Memory B cell (primary cell): Measurements from ENCODE around the gene WDFY4.

ENCODE experiments used
- ATAC-seq: fragments of 150-1000 bp; cut with Tn5 transposase; 2 replicates; pipeline ENCODE4 v1.10.0; 2021; ENCODE audit warnings: low read depth, mild to moderate bottlenecking, moderate library complexity
- DNase-seq, 2 donors: peaks; one replicate each; pipeline ENCODE4 v3.0.0; 2022; ENCODE audit warnings: low spot score in 2 of 2
- H3K27ac Mint-ChIP-seq: one replicate; pipeline ENCODE4 v1.8.0; 2022; ENCODE audit warnings: mild to moderate bottlenecking, moderate library complexity, mixed read lengths
- H3K27me3 Mint-ChIP-seq: one replicate; pipeline ENCODE4 v1.8.0; 2022; ENCODE audit warnings: mixed read lengths
- H3K36me3 Mint-ChIP-seq: one replicate; pipeline ENCODE4 v1.8.0; 2022; ENCODE audit warnings: mild to moderate bottlenecking, mixed read lengths
- H3K4me1 Mint-ChIP-seq: one replicate; pipeline ENCODE4 v1.8.0; 2022; ENCODE audit warnings: mixed read lengths
- H3K4me3 Mint-ChIP-seq: one replicate; pipeline ENCODE4 v1.8.0; 2022; ENCODE audit warnings: mild to moderate bottlenecking, moderate library complexity, mixed read lengths
- H3K9me3 Mint-ChIP-seq: one replicate; pipeline ENCODE4 v1.8.0; 2022; ENCODE audit warnings: mixed read lengths

The WDFY4 gene

GRCh38 chr10:49012603-49013002 is 327.9 kb downstream of the WDFY4 start:
- H3K4me3 Mint-ChIP-seq: no peak overlapping the region
- H3K9me3 Mint-ChIP-seq: no peaks in the 10 kb centered on the region
- no peak for ATAC-seq
- no peaks in the 10 kb centered on the region for H3K4me1 Mint-ChIP-seq
- H3K36me3 Mint-ChIP-seq: no peaks in the 10 kb centered on the region
- no peak for DNase-seq
- H3K27ac Mint-ChIP-seq: no peak overlapping the region
- peaks cover 14% of the 10 kb centered on the region for H3K27me3 Mint-ChIP-seq

GRCh38 chr10:49015700-49016099 is 331.0 kb downstream of the WDFY4 start:
- Mint-ChIP-seq H3K27me3 (peaks cover 17% of the 10 kb centered on the region), H3K36me3 (peaks cover 1% of the 10 kb centered on the region), H3K4me3 (no peak overlapping the region), H3K27ac (no peak overlapping the region), H3K9me3 (peaks cover 6% of the 10 kb centered on the region), H3K4me1 (no peaks in the 10 kb centered on the region)
- DNase-seq: no peak
- ATAC-seq: no peak

GRCh38 chr10:49021685-49022084 is 337.0 kb downstream of the WDFY4 start:
- ATAC-seq (no peak), DNase-seq (no peak)
- Mint-ChIP-seq H3K27me3 (peaks cover 11% of the 10 kb centered on the region), H3K4me1 (no peaks in the 10 kb centered on the region), H3K4me3 (no peak overlapping the region), H3K9me3 (peaks cover 6% of the 10 kb centered on the region), H3K36me3 (peaks cover 1% of the 10 kb centered on the region), H3K27ac (no peak overlapping the region)

GRCh38 chr10:49023071-49023470 is 338.4 kb downstream of the WDFY4 start:
- Mint-ChIP-seq H3K4me1 (no peaks in the 10 kb centered on the region), H3K4me3 (no peak overlapping the region), H3K9me3 (peaks cover 6% of the 10 kb centered on the region), H3K27ac (no peak overlapping the region), H3K36me3 (peaks cover 1% of the 10 kb centered on the region), H3K27me3 (peaks cover 7% of the 10 kb centered on the region)
- ATAC-seq (no peak), DNase-seq (no peak)

GRCh38 chr10:49023752-49024151 is 339.1 kb downstream of the WDFY4 start:
- Mint-ChIP-seq H3K27me3 (peaks cover 7% of the 10 kb centered on the region), H3K27ac (no peak overlapping the region)

GRCh38 chr10:49024484-49024883 is 339.8 kb downstream of the WDFY4 start:
- Mint-ChIP-seq H3K27me3 (peaks cover 7% of the 10 kb centered on the region), H3K4me3 (no peak overlapping the region), H3K36me3 (peaks cover 1% of the 10 kb centered on the region), H3K27ac (no peak overlapping the region), H3K9me3 (peaks cover 6% of the 10 kb centered on the region), H3K4me1 (no peaks in the 10 kb centered on the region)
- no peak for ATAC-seq
- DNase-seq: no peak

More at GRCh38 chr10:49023752-49024151, 339.1 kb downstream of the WDFY4 start:
- Mint-ChIP-seq H3K4me3 (no peak overlapping the region), H3K9me3 (peaks cover 6% of the 10 kb centered on the region), H3K36me3 (peaks cover 1% of the 10 kb centered on the region), H3K4me1 (no peaks in the 10 kb centered on the region)
- DNase-seq: no peak
- no peak for ATAC-seq

GRCh38 chr10:49025347-49025983 is 340.8 kb downstream of the WDFY4 start:
- Mint-ChIP-seq H3K4me3 (no peak overlapping the region), H3K27ac (no peak overlapping the region), H3K4me1 (no peaks in the 10 kb centered on the region), H3K36me3 (peaks cover under 1% of the 10 kb centered on the region), H3K9me3 (peaks cover under 1% of the 10 kb centered on the region), H3K27me3 (peaks cover 6% of the 10 kb centered on the region)
- DNase-seq (no peak), ATAC-seq (no peak)

- DNase-seq (no peak), ATAC-seq (no peak)
- H3K4me1 Mint-ChIP-seq: no peaks in the 10 kb centered on the region
- H3K9me3 Mint-ChIP-seq: no peaks in the 10 kb centered on the region
- H3K4me3 Mint-ChIP-seq: no peak overlapping the region
- peaks cover 9% of the 10 kb centered on the region for H3K27me3 Mint-ChIP-seq
- H3K27ac Mint-ChIP-seq: no peak overlapping the region
- H3K36me3 Mint-ChIP-seq: no peaks in the 10 kb centered on the region
Measured at GRCh38 chr10:49028639-49029038, 344.0 kb downstream of the WDFY4 start.

- Mint-ChIP-seq H3K9me3 (no peaks in the 10 kb centered on the region), H3K27me3 (peaks cover 9% of the 10 kb centered on the region), H3K4me3 (no peak overlapping the region), H3K36me3 (no peaks in the 10 kb centered on the region), H3K4me1 (no peaks in the 10 kb centered on the region), H3K27ac (no peak overlapping the region)
- ATAC-seq (no peak), DNase-seq (no peak)
Measured at GRCh38 chr10:49029666-49030065, 345.0 kb downstream of the WDFY4 start.
